A549 treated with ZK216348 at 1 μM for 4 hours (cell line): ENCODE data around the gene CA12. TPM values are rescaled to one million over a fixed set of nuclear protein-coding genes. Genes with fewer than 3 reads are reported as not detected.

ENCODE experiments used
- total RNA-seq: library from RNA; stranded (reverse); fragments of 200-300 nt; extraction: Qiagen RNA extraction; gene quantifications from 5 replicates; pipeline ENCODE4 v1.2.3, GENCODE V29; 2022; ENCODE audit warnings: low read depth

The CA12 gene
- 141 to 185 TPM (median 171 TPM) in 5 replicates for total RNA-seq

GRCh38 chr15:63381301-63382204 is at the start of gene CA12:
CA12 (minus strand) TSS chr15:63381846; CDS start chr15:63381720, 126 bp downstream.

GRCh38 chr15:63277038-63277892 is 104.4 kb downstream of the CA12 start, which contains the start of gene APH1B:
APH1B (plus strand) TSS chr15:63277605; CDS start chr15:63277624, 19 bp downstream.

Other genes starting within 250 kb of the CA12 start
- gene RPS27L, start 224.4 kb downstream of the CA12 start, total RNA-seq = 367 to 576 TPM (median 380 TPM) in 5 replicates
- 9.5 to 17.7 TPM (median 12.3 TPM) in 5 replicates for gene RAB8B, start 192.2 kb downstream of the CA12 start, total RNA-seq
- 15.4 to 25.8 TPM (median 20.3 TPM) in 5 replicates for gene APH1B, start 104.2 kb downstream of the CA12 start, total RNA-seq
- gene USP3, start 122.7 kb upstream of the CA12 start, total RNA-seq = 39.7 to 45.7 TPM (median 42.1 TPM) in 5 replicates
- 0.17 to 0.44 TPM (median 0.22 TPM) in 5 replicates for gene FBXL22, start 215.5 kb upstream of the CA12 start, total RNA-seq